Hypothalamus (tissue), 51 donors: ENCODE data around the gene ISG15.

Experiments
- DNase-seq, 51 donors: peaks; one replicate each; lab custom pipeline; 2025; lab: John Stamatoyannopoulos, UW

Gene ISG15

GRCh38 chr1:1024771-1025699 is 11.7 kb downstream of the ISG15 start:
- DNase-seq, result peak in 27 of 51 donors; percentile 14 to 75 (median 43)

DNA sequence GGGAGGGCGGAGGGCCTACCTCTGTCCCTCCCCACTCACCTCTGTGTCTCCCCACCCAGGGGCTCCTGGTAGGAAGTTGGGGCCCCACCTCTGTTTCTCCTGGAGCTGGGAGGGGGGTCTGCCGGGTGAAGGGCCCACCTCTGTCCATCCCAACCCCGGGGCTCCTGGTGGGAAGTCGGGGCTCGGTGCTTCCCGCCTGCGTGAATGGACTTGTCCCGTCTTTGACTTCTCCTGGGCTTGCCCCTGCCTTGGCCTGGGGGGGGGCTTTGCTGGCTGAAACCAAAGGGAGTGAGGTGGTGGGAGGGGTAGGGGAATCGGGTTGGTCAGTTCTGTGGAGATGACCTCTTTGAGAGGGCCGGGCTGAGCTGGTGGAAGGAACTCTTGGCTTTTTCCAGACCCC is 12.4 kb downstream of the ISG15 start:
- DNase-seq, result no peak

GRCh38 chr1:1026599-1027413 is 13.5 kb downstream of the ISG15 start:
- DNase-seq, result no peak

DNA sequence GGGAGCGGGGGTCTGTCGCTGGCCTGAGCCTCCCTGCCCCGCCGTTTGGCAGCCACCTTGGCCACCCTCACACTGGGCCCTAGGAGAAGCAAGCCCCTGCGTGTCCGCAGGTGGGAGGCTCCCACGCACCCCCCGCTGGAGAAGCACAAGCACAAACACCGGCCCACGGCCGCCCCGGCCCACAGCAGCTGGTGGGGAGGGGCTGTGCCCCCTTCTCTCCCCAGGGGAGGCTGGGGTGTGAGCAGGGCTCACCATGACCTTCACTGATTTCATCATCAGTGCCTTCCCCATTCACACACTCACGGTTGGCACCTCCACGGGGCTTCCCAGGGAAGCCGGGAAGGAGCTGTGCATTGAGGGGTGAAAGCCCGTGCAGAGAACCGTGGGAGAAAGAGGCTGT is 14.5 kb downstream of the ISG15 start:
- DNase-seq, result no peak

DNA sequence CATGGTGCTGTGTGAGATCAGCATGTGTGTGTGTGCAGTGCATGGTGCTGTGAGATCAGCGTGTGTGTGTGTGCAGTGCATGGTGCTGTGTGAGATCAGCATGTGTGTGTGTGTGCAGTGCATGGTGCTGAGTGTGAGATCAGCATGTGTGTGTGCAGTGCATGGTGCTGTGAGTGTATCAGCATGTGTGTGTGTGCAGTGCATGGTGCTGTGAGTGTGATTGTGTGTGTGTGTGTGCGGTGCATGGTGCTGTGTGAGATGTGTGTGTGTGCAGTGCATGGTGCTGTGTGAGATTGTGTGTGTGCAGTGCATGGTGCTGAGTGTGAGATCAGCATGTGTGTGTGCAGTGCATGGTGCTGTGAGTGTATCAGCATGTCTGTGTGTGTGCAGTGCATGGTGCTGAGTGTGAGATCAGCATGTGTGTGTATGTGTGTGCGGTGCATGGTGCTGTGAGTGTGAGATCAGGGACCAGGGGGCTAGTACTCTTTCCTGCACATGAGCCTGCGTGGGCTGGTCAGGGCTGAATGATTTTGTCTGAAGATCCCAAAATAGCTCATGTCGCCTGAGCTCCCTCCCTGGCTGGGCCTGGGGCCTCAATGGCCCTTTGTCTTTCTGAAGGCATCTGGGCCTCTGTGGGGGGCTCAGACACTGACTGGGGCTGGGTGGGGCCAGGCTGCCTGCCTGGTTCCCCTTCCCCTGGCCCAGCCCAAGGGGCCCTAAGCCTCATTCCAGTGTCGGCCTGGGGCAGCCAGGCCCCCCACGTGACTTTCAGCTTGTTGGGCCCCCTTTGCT is 17.8 kb downstream of the ISG15 start:
- peak in 12 of 51 donors; percentile 8 to 46 (median 24) for DNase-seq

- peak in 1 of 51 donors; percentile 36 for DNase-seq
These were observed 18.4 kb downstream of the ISG15 start for GRCh38 chr1:1031659-1032235.

DNA sequence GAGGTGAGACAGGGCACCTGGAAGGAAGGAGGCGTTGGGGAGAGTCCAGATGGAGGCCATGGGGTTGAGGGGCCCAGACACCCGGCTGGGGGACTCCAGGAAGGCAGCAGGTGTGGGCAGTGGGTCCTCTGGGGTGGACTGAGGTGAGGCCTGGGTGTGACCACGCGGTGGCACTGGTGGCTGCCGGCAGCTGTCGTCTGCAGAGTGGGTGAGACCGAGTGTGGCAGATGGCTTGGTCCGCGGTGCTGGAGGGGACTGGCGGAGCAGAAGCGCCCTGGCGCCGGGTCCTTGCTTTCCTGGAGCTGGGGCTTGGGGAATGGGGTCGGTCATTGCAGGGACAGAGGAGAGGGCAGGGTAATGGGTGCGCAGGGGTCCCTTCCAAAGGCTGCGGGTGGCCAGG is 19.1 kb downstream of the ISG15 start:
- peak in 13 of 51 donors; percentile 9 to 51 (median 37) for DNase-seq

GRCh38 chr1:1033009-1033587 is 19.8 kb downstream of the ISG15 start:
- DNase-seq, result peak in 47 of 51 donors; percentile 19 to 89 (median 72)

- DNase-seq, result no peak
These were observed 20.6 kb downstream of the ISG15 start for GRCh38 chr1:1033731-1034438.

DNA sequence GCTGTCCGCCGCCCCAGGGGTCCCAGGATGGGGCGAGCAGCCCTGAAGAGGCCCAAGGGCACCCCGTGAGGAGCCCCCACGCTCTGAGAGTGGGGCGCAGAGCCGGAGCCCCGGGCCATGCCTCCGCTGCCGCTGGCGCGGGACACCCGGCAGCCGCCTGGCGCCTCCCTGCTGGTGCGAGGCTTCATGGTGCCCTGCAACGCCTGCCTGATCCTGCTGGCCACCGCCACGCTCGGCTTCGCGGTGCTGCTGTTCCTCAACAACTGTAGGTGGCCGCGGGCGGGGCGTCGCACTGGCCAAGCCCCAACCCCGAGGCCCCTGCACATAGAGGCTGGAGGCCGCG is 21.1 kb downstream of the ISG15 start:
- DNase-seq, result peak in 1 of 51 donors; percentile 8

- DNase-seq, result no peak
These were observed 22.1 kb downstream of the ISG15 start for GRCh38 chr1:1035291-1035943.

- DNase-seq, result no peak
These were observed 24.4 kb downstream of the ISG15 start for GRCh38 chr1:1037366-1038327.

GRCh38 chr1:1038694-1039093 is 25.4 kb downstream of the ISG15 start:
- no peak for DNase-seq

DNA sequence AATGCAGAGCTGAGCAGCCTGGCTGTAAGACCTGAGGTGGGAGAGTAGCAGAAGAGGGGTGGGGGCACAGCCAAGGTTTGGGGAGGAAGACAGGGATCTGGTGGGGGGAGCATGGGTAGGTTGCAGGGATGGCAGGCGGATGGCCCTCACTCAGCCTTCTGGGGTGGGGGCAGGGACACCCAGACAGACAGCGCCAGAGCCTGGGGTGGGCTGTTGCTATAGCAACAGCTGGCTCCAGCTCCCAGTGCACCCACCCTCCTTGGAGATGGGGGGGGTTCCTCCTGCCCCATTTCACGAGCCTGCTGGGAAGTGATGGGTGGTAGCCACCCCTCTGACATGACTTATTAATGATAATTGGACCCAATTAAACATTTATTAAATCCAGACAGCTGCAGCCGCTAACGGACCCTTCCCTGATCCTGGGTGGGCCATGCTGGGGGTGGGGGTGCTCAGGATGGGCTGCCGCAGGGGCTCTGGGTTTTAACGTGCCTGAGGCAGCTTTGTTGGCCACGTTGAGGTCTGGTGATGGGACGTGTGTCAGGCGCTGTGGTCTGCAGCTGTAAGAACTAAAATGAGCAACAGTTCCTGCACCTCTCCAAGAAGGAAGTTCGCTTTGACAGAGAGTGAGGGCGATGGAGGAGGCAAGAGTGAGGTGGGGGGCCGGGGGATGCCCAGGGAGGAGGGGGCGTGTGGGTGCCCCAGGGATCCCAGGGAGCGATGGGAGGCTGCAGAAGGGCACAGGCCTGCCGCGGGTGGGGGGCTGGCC is 26.0 kb downstream of the ISG15 start:
- no peak for DNase-seq

- peak in 43 of 51 donors; percentile 17 to 87 (median 53) for DNase-seq
These were observed 27.0 kb downstream of the ISG15 start for GRCh38 chr1:1040004-1040991.

GRCh38 chr1:1041092-1041523 is 27.8 kb downstream of the ISG15 start:
- no peak for DNase-seq
